ENCODE results near the gene NLRC3. TPM values are rescaled to one million over a fixed set of nuclear protein-coding genes. Genes with fewer than 3 reads are reported as not detected.

NLRC3 gene
- total RNA-seq, 1 experiment from 2014 or later, result not detected

DNA sequence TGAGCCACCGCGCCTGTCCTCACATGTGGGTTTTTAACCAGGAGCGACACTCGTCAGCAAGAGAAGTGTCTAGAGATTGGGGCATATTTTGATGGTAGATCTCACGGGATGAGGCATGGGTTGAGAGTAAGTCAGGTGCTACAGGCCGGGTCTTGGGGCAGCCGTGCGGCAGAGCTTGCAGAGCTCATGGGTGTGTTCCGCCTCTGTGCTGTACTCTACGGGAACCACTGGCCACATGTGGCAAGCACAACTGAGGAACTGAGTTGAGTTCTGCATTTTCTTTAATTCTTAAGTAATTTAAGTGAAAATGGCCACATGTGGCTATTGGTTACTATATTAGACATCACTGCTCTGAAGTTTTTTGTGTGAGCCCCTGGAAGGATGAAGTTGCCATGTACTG is 66.8 kb downstream of the NLRC3 start:
- Mint-ChIP-seq H3K4me3 (ENCODE audit: unreplicated experiment) (no peak overlapping the region), H3K36me3 (ENCODE audit: insufficient read depth, unreplicated experiment) (peaks cover 5% of the 10 kb centered on the region), H3K27me3 (ENCODE audit: insufficient read depth, unreplicated experiment) (no peaks in the 10 kb centered on the region), H3K9me3 (ENCODE audit: unreplicated experiment) (no peaks in the 10 kb centered on the region), H3K4me1 (ENCODE audit: low read depth, unreplicated experiment) (no peaks in the 10 kb centered on the region), H3K27ac (ENCODE audit: unreplicated experiment) (no peak overlapping the region)
- peaks cover 4% of the 10 kb centered on the region for H3K36me3 ChIP-seq (ENCODE audit: control insufficient read depth, insufficient read depth, low read length)
- no peaks in the 10 kb centered on the region for H3K4me1 ChIP-seq
- no peaks in the 10 kb centered on the region for H3K9me3 ChIP-seq
- ChIA-PET POLR2A (no interaction called here), CTCF (interaction anchor here (0.6 kb wide), 1 partner anchor 509 kb away, joined by 3 read pairs; no protein-coding TSS in a partner anchor)
- no peaks in the 10 kb centered on the region for H3K27me3 ChIP-seq (replicated peaks; ENCODE audit: control insufficient read depth, insufficient read depth, low read length)
- DNase-seq, result no peak
- no TSS peak for BruUV-seq (replicated peaks)
- no peak for TF ChIP-seq CTCF (IDR thresholded peaks at IDR 0.05; ENCODE audit: insufficient read depth in 1 of 2, low read depth in 1 of 2, low read length in 1 of 2, severe bottlenecking in 1 of 2, unreplicated experiment in 1 of 2)
- no peak overlapping the region for H3K4me3 ChIP-seq (ENCODE audit: low read depth, low read length)
- intact Hi-C loops (cut with micrococcal nuclease; ENCODE audit: unreplicated experiment), result no loop called here

- Mint-ChIP-seq H3K9me3 (ENCODE audit: unreplicated experiment) (no peaks in the 10 kb centered on the region), H3K27ac (ENCODE audit: unreplicated experiment) (no peak overlapping the region), H3K4me1 (ENCODE audit: low read depth, unreplicated experiment) (no peaks in the 10 kb centered on the region), H3K4me3 (ENCODE audit: unreplicated experiment) (no peak overlapping the region), H3K27me3 (ENCODE audit: insufficient read depth, unreplicated experiment) (no peaks in the 10 kb centered on the region), H3K36me3 (ENCODE audit: insufficient read depth, unreplicated experiment) (peaks cover 5% of the 10 kb centered on the region)
- POLR2A ChIA-PET, result no interaction called here
- no peak for TF ChIP-seq CTCF (IDR thresholded peaks at IDR 0.05; ENCODE audit: insufficient read depth in 1 of 2, low read depth in 1 of 2, low read length in 1 of 2, severe bottlenecking in 1 of 2, unreplicated experiment in 1 of 2)
- intact Hi-C loops (cut with micrococcal nuclease; ENCODE audit: unreplicated experiment), result no loop called here
- no peaks in the 10 kb centered on the region for H3K27me3 ChIP-seq (replicated peaks; ENCODE audit: control insufficient read depth, insufficient read depth, low read length)
- DNase-seq, result no peak
- BruUV-seq (replicated peaks), result no TSS peak
- H3K9me3 ChIP-seq, result no peaks in the 10 kb centered on the region
- H3K4me1 ChIP-seq, result no peaks in the 10 kb centered on the region
- H3K4me3 ChIP-seq (ENCODE audit: low read depth, low read length), result no peak overlapping the region
- H3K36me3 ChIP-seq (ENCODE audit: control insufficient read depth, insufficient read depth, low read length), result peaks cover 2% of the 10 kb centered on the region; the same call in 1 of the 2 replicates
- CTCF ChIA-PET, result no interaction called here
These were observed 67.7 kb downstream of the NLRC3 start for GRCh38 chr16:3509470-3509928.

GRCh38 chr16:3508736-3509135 is 68.5 kb downstream of the NLRC3 start:
- H3K4me1 Mint-ChIP-seq (ENCODE audit: low read depth, unreplicated experiment), result no peaks in the 10 kb centered on the region
- Histone ChIP-seq H3K4me1 (no peaks in the 10 kb centered on the region), H3K4me3 (ENCODE audit: low read depth, low read length) (no peak overlapping the region), H3K36me3 (ENCODE audit: control insufficient read depth, insufficient read depth, low read length) (peaks cover 2% of the 10 kb centered on the region; the same call in 1 of the 2 replicates), H3K27me3 (replicated peaks; ENCODE audit: control insufficient read depth, insufficient read depth, low read length) (no peaks in the 10 kb centered on the region), H3K9me3 (no peaks in the 10 kb centered on the region)
- TF ChIP-seq CTCF (IDR thresholded peaks at IDR 0.05; ENCODE audit: insufficient read depth in 1 of 2, low read depth in 1 of 2, low read length in 1 of 2, severe bottlenecking in 1 of 2, unreplicated experiment in 1 of 2), result no peak
- H3K9me3 Mint-ChIP-seq (ENCODE audit: unreplicated experiment), result no peaks in the 10 kb centered on the region
- intact Hi-C loops (cut with micrococcal nuclease; ENCODE audit: unreplicated experiment), result no loop called here
- no peak for DNase-seq
- no peaks in the 10 kb centered on the region for H3K27me3 Mint-ChIP-seq (ENCODE audit: insufficient read depth, unreplicated experiment)
- peaks cover 2% of the 10 kb centered on the region for H3K36me3 Mint-ChIP-seq (ENCODE audit: insufficient read depth, unreplicated experiment)
- ChIA-PET POLR2A (interaction anchor here (0.6 kb wide), 1 partner anchor 107 kb away, joined by 3 read pairs; no protein-coding TSS in a partner anchor), CTCF (no interaction called here)
- no peak overlapping the region for H3K4me3 Mint-ChIP-seq (ENCODE audit: unreplicated experiment)
- no peak overlapping the region for H3K27ac Mint-ChIP-seq (ENCODE audit: unreplicated experiment)
- BruUV-seq (replicated peaks), result no TSS peak

Measured in Caco-2 (cell line).